HG03558 (cell line): ENCODE measurements around the gene PKDCC.
"Not testable (repeated sequence)": the region's sequence is repeated elsewhere in the genome, so short reads cannot be mapped to it uniquely, and the experiment has no call there.

Experiments used
- ATAC-seq: cut with Tn5 transposase; IDR thresholded peaks from one replicate; pipeline ENCODE4 v1.9.1; 2021; ENCODE audit warnings: moderate number of reproducible peaks; ENCODE audit not compliant: unreplicated experiment; ENCODE audit errors: extremely low read depth

The PKDCC gene

GRCh38 chr2:42060718-42061619 is 13.1 kb downstream of the PKDCC start:
- no peak for ATAC-seq

DNA sequence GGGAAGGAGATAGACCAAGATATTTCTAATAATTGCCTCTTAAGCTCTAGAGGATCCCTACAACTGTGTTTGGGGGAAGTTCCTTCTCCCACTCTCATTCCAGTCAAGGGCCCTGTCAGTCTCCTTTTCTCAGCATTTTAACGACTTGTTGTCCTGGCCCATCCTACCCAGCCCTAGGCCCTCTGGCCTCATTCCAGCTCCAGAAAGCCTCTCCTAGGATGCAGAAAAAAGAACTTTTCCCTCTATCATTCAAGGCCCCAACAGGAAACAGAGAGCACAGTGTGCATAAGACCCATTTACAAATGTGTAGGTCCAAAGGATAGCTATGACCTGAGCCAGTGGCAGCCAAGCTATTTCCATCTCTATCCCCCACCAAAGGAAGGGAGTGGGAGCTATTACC is 14.0 kb downstream of the PKDCC start:
- ATAC-seq, result no peak

- no peak for ATAC-seq
Measured at GRCh38 chr2:42063431-42064171, 15.8 kb downstream of the PKDCC start.

GRCh38 chr2:42064417-42064942 is 16.7 kb downstream of the PKDCC start:
- no peak for ATAC-seq

GRCh38 chr2:42065753-42066152 is 17.9 kb downstream of the PKDCC start:
- ATAC-seq, result not testable (repeated sequence)

GRCh38 chr2:42067001-42067400 is 19.2 kb downstream of the PKDCC start:
- ATAC-seq, result not testable (repeated sequence)

DNA sequence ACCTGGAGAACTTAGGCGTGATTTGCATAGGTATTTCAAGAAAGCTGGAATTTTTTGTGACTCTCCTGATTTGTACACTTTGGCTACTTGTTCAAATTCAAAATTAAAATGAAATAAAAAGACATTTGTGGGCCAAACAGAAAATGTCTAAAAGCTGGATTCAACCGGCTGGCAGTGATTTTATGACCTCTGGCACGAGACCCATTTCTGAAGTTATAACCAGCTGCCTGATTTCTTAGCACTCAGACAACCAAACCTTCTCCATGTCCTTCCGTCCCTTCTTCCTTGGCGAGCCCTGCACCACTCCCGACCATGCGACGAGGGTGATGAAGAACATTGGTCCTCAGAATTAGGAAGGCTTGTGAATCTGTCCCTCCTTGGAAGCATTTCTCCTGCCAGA is 19.7 kb downstream of the PKDCC start:
- no peak for ATAC-seq

GRCh38 chr2:42068571-42069178 is 20.9 kb downstream of the PKDCC start:
- no peak for ATAC-seq

DNA sequence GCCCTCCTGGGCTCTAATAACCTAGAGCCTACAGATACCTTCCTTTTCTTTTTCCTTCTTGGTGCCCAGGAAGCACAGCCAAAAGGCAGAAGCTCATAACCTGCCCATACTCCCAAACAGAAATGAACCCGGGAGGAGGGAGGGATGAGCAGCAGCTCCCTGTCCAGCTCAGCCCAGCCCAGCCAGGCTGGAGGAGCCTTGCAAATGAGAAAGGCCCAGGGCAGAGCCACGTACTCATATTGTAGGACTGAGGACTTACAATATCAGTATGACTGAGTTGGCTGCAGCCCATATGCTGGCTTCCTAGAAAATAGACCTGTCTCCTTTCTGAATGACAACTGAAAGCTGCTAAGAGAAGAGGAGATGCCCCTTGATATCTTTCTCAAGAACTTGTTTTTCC is 21.7 kb downstream of the PKDCC start:
- no peak for ATAC-seq

DNA sequence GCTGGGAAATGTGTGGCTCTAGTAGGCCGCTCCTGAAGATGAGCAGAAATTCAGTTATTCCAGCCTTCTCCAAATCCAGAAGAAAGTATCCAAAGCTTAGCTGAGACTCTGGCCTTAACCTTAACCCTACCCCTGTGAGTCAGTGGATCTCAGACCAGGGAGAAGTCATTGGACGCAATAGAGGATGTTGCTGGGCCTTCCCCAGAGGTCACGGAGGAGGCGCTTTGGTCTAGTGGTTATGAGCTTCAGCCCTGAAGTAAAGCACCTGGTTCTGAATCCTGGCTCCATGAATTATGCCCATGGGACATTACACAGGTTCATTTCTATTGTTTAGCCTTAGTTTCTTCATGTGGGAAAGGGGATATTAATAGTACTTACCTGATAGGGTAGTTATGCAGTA is 24.0 kb downstream of the PKDCC start:
- no peak for ATAC-seq

DNA sequence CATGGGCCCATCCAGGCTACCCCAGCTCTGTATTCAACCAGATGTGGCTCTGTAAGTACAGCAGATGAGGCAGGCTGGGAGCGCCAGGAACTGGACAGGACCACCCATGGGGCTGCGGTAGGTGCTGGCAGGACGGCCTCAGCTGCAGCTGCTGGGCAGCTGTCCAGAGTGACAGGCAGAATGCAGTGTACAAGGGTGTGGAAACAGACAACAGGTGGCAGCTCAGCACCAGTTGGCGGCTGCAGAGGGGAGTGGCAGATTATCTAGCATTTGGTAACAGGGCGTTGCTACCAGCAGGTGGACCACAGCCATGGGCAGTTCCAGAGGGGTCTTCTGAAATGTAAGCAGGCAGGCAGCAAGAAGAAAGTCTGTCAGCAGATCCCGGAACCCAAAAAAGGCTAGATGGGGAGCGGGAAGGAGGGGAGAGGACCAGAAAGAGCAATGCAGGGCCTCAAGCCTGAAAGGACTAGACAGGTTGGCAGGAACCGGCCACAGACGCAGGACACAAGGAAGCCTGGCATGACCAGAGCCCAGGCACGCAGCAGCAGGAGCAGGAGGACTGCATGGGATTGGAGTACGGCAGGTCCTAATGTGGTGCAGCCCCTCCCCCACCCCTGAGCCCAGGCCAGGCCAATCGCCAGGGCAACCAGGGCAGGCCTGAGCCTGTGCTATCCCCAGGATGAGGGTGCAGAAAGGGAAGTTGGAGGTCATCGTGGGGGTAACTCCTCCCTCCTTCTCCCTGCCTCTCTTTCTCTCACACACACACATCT is 24.7 kb downstream of the PKDCC start:
- ATAC-seq, result no peak

- no peak for ATAC-seq
Measured at GRCh38 chr2:42073739-42074503, 26.1 kb downstream of the PKDCC start.

DNA sequence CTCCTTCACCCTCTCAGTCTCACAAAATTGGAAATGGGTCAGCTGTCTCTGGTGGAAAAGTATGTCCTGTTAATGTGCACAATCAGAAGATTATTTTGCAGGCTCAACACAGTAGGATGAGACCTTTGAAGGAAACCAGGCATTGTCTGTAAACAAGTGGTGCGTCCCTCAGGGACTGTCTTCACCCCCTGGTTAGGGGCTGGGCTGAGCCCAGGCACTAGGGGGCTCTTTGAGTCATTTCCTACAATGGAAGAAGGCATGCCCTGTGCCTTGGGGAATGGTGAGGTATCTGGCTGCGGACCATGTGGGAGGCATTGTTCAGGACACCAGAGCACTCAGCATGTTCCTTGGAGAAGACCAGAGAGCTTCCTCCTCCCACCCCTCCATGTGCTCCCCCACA is 26.8 kb downstream of the PKDCC start:
- no peak for ATAC-seq

DNA sequence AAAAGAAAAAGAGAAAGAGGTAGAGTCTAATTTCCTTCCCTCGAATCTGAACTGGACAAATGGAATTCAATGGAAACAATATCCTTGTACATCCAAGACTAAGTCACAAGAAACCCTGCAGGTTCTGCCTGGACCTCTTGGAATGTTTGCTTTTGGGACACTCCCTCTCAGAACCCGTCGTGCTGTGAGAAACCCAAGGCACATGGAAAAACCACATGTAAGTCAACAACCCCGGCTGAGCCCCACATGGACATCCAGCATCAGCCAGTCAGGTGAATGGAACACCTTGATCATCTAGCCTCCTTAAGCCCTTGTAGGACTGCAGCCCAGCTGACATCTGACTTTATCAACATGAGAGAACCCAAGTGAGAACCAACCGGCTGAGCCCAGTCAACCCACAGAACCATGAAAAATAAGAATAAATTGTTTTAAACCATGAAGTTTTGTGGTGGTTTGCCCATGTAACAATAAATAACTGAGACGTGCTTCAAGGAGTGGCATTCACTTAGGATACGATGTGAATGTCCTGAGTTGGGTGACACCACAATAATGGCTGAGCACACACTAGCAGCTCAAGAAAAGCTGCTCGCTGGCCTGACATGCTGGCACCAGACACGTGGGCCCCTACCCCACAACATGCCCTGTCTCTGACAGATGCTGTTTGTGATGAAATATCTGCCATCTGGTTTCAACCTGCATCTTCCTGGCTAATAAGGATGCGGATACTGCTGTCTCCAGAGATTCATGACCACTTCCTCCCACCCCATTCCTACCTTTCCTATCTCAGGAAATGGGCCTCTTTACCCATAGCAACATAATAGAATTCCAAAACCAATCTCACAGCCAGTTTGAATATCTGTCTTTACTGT is 28.8 kb downstream of the PKDCC start:
- ATAC-seq, result no peak

- no peak for ATAC-seq
Measured at GRCh38 chr2:42077343-42077742, 29.5 kb downstream of the PKDCC start.

GRCh38 chr2:42079737-42080287 is 32.0 kb downstream of the PKDCC start:
- ATAC-seq, result no peak

- not testable (repeated sequence) for ATAC-seq
Measured at GRCh38 chr2:42081151-42081550, 33.3 kb downstream of the PKDCC start.

GRCh38 chr2:42082016-42082415 is 34.2 kb downstream of the PKDCC start:
- ATAC-seq, result no peak
